NCI-H510A (cell line): ENCODE measurements around the gene EPB41L2.

Source experiments
- DNase-seq: peaks from one replicate; lab custom pipeline; 2025; lab: John Stamatoyannopoulos, UW

Gene EPB41L2

DNA sequence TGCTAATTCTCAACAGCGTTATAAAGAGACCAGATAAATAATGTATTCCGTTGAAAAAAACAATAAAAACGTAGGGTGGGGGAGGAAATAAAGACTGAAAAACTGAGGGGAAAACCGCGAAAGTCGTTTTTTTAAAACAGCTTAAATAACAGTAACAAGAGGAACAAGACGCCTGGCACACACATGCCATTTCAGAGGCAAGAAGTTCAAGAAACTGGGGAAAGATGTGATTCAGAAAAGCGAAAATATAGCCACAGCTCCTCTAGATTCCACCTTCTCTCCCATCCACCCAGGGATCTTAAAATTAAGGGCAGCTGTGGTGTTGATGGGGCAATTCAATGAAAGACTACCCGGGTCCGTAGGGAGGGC, 1.3 kb downstream of the EPB41L2 start:
- DNase-seq: no peak

DNA sequence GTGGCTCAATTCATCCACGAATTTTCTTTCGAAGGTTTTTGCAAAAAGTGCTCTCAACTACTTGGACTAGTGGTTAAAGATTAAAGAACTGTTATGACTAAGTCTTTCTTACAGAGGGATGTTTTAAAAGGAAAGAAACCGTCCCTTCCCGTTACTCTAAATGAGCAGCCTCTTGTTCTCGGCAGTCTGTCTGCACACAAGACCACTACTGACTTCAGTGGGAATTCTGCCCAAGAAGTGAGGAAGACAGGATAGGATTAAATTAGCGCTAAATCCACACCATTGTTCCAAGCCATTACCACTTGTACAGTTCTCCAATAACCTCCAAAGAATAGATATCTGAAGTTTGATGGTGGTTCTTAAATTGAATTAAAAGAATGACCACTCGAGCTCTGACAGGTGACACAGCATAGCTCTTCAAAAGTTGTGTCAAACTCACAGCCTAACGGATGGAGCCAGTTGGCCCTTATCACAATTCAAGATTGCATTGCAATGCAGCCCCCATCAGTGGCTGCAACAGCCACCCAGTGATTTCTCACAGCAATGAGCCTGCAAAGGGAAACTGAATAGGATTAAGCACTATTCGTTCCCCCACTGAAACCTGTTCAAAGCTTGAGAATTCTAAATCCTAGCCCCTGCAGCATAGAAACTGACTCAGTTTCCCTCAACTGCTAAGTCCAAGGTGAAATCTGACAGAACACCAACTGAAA, 1.8 kb downstream of the EPB41L2 start:
- no peak for DNase-seq

DNA sequence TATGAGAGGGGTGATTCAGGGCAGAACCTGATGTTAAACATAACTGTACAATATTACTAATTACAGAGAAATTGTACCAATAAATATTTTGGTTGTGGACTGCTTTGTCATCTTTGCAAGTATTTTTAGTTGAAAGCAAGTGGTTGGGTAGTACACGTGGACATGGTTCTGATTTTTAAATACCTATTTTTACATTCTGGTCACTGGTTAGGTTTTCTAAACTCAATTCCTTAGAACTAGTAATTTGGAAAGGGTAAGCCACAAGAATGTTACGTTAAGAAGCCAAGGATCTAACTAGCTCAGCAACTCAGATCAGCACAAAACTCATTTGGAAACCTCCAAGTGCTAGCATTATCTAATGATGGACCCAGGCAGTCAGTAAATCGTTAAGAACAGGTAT, 2.7 kb downstream of the EPB41L2 start:
- no peak for DNase-seq

DNA sequence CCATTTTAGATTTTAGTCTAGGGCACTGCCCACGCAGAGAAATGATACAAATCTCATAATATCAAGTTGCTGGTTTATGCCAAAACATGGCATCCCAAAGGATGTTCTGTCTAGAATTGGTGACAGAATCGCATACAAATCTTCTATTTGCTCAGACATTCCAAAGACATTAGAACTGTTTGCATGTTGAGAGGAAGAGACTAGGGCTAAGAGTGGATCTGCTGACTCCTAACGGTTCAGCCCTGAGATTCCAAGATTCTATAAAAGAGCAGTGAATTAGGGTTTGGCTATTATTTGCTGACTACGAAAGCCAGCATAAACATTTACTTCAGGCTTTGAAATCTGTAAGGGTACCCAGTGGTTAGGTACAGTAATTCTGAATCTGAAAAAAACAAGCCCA, 3.6 kb downstream of the EPB41L2 start:
- DNase-seq: no peak

DNA sequence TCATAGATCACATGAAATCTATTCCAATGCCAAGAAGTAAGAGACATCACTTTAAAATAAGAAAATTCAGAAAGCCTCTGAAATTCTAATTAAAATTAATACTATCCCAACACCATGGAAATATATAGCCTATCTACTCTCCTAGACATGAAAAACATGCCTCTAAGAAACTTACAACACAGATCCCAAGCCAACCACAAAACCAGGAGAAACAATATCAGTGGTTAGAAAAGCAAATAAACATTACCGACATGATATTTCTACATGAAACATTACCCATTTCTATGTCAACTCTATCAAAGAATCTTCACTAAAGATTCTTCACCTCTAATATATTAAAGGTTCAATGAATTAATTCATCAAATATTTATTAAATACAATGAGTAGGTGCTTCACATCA, 4.8 kb downstream of the EPB41L2 start:
- no peak for DNase-seq

DNA sequence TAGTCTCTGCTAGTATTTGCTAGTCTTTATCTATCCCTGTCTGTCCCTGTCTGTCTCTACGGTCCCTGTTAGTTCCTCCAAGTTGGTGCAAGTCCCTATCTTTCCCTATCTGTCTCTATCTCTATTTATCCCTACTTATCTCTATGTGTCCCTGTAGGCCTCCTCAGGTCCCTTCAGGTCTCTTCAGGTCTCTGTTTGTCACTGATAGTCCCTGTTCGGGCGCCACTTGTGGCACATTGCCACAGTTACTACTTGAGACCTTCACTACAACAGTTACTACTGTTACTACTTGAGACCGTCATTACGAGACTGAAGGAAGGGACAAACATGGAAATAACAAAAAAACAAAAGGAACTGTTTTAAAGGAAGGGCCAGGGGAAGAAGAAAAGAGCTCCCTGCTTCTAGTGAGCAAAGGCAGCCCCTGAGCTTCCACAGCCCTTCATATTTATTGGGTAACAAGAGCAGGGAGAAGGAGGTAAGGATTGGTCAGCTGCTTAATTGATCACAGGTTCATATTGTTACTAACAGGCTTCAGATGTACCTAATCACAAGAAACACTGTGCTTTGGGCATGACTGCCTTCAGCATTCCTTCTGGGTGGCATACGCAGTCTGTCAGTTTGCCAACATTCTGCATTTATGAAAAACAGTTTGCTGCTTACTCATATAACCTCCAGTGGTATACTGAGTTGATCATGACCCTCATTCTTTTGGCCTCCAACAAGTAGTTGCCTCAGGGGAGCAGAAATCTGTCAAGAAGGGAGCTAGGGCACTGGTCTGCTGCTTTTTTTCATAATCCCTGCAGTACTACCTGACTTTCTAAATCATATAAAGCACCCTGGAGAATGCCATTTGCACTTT, 8.4 kb downstream of the EPB41L2 start:
- no peak for DNase-seq

DNA sequence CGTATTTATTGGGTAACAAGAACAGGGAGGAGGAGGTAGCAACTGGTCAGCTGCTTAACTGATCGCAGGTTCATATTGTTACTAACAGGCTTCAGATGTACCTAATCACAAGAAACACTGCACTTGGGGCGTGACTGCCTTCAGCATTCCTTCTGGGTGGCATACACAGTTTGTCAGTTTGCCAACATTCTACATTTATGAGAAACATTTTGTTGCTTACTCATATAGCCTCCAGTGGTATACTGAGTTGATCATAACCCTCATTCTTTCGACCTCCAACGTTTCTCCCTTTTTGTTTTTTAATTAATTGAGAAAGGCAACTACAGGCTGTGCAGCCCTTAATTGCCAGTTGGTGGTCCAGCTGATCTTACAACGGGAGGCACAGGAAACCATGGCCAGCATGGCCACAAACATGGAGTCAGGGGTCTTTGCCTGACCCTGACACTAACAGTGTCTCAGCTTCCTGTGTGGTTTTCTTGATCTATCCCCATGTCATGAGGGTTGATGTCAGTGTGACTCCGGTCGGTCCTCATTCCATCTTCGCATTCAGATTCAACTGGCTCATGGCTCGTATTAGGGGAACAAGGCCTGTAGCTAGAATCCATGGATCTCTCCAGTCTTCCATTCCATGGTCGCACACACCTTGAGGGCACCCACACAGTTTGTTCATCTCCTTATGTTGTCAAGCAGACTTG, 9.4 kb downstream of the EPB41L2 start:
- no peak for DNase-seq

DNA sequence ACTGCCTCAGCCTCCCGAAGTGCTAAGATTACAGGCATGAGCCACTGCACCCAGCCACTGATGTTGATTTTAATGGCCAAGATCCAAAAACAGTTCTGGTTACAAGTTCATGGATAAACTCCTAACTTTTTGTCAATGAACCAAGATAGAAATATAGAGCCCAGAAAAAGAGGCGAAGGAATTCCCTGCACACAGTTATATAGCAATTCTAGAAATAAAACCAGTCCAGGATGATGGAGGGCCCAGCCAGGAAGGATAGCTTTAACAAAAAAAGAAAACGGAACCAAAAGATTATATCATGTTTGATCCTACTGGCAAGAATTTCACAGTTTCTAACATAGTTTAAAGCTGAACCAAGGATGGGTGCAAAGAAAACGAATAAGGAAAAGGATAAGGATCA, 10.9 kb downstream of the EPB41L2 start:
- no peak for DNase-seq

DNA sequence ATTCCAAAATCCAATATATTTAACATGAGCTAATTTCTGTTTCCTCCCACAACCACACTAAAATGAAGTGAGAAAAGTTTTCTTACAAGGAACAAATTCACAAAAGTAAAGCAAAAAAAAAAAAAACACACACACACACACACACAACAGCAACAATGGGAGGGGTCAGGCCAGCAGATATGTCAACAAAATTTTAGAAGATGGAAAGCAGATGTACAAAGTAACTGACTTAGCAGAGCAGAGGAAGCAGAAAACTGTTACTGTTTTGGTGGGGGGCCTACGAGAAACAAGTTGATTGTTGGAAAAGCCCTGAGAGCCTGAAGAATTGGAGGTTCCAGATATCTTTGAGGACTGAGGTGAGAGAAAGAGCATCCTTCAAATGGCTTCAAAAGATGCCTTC, 11.7 kb downstream of the EPB41L2 start:
- no peak for DNase-seq

DNA sequence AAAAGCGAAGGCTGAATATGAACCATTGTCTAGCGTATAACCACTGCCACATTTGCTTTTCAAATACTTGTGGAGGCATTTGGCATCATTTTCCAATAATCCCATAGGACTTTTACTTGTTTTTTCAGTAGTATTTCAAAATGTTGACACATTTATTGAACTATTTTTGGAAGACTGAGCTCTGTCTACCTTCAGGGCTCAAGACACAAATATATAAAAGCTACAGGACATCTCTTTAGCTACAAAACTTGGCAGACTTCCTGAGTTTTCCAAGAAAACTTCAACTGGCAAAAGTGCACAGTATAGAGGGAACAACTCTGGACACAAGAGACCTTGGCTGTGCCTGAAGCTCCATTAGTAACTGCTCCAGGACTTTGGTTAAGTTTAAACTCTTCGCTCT, 13.4 kb downstream of the EPB41L2 start:
- no peak for DNase-seq

DNA sequence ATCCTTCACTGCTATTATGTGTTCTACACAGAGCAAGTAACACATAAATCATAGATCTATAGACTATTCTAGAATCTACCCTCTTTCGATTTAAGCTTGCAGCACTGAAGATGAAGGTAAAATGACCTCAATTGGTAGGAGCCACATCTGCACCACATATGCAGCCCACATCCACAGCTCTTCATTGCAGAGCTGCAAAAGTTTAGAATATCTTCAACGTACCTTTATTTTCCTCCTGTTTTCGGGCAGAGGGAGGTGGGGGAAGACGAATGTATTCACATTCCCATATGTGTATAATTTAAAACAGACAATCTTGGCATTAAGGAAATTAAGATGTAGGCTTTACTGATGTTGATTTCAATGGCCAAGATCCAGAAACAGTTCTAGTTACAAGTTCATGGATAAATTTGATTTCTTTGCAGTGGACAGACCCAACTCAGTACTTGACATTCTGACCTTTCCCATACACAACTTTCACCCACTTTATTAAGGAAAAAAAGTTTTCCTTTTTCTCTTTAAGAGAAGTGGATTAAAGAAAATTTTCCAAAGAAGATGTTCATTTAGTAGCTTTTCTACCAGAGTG, 14.0 kb downstream of the EPB41L2 start:
- no peak for DNase-seq

DNA sequence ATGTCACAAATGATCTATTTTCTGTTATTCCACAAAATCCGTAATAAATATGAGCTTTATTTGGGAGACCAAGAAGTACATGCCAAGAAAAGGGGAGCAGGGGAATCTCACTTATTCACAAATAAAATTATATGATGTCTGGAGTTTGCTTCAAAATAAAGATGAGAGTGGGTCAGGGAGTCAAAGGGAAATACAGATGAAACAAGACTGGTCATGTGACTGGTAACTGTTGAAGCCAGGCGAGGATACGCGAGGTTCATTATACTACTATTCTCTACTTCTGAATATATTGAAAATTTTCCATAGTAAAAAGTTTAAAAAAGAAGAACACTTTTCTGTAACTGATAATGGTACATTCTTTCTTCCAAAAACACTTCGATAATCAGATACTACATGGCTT, 14.6 kb downstream of the EPB41L2 start:
- no peak for DNase-seq

DNA sequence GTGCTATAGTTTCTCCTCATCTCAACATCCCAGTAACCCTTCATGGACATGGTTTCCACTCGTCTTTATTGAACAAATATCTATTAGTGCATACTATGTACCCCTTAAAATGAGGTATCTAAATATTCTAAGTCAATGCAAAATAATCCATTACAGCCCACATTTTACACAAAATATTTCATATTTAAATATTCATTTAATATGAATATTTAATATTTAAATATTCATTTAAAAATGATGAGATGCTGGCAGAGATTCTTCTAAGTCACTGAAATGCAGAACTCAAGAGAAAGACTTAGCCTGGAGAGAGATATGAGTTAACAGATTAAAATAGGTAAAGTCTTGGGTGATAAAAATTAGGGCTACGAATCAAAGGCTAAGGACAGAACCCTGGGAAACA, 17.9 kb downstream of the EPB41L2 start:
- DNase-seq: no peak

DNA sequence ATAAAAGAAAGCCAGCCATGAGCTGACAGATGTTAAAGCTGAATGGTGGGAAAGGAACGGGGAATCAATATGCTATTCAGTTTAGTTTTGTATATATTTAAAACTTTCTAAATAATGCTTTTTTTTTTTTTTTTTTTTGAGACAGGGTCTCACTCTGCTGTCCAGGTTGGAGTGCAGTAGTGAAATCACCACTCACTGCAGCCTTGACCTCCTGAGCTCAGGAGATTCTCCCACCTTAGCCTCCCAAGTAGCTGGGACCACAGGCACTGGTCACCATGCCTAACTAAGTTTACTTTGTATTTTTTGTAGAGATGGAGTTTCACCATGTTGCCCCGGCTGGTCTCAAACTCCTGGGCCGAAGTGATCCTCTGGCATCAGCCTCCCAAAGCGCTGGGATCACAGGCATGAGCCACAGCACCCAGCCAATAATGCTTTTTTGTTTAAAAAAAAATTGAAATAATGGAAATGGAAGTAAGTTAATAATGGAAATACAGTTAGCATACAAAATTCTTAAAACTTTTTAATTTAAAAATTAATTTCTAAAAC, 19.1 kb downstream of the EPB41L2 start:
- no peak for DNase-seq

DNA sequence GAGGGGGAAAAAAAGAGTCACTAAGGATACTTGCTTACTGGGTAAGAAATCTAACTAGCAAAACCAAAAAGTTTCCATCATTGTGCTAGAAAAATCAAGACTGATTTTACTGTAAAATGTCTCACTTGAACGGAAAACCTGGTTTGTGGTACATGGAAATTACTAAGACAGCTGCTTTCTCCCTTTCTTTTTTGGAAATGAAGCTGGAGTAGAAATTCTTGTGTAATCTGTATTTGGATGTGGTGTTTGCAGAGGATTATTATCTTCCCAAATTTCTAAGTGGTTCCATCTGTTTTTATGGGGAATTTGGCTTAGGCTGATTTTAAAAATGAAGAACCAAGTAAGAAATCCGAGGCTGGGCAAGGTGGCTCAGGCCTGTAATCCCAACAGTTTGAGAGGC, 20.4 kb downstream of the EPB41L2 start:
- no peak for DNase-seq

DNA sequence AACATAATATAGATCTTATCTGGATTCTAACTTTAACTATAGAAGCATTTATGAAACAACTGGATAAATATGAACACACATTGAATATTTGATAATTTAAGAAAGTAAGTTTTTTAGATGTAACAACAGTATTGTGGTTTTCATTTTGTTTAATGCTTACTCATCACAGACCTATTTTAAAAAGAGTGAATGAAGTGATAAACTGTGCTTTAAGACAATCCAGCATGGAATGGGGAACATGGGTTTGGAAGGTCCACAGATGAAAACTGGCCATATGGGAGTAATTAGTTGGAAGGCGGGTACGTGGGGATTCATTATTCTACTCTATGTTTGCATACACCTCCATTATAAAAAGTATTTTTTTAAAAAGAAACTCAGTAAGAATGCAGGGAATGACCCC, 21.2 kb downstream of the EPB41L2 start:
- DNase-seq: no peak

DNA sequence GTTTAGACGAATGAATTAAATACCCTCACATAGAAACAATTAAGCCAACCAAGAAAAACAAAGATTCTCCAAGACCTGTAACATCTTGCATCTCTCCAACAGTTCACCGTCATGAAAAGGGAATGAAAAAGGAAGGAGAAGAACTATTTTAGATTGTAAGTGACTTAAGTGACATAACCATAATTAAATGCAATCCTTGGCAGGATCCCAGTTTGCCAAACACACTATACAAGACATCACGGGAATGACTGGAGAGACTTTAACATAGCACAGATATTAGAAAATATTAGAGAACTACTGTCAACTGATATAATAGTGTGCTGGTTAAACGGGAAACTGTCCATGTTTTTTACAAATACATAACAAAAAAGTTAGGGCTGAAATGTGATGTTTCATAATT, 22.2 kb downstream of the EPB41L2 start:
- DNase-seq: no peak

DNA sequence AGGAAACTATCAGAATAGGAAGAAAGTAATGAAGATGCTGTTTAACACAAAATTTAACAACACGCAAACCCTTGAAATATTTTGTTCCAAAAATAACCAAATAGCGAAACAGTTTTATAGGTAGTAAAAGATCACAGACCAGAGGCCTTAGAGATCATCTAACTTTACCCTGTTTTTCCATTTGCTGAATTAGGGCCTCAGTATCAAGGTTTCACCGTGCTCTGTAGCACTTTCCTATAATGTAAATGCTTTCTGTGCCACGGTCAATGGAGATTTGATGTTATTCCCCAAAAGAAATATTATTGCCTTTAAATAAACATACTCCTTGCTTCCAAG, 23.7 kb downstream of the EPB41L2 start:
- no peak for DNase-seq

DNA sequence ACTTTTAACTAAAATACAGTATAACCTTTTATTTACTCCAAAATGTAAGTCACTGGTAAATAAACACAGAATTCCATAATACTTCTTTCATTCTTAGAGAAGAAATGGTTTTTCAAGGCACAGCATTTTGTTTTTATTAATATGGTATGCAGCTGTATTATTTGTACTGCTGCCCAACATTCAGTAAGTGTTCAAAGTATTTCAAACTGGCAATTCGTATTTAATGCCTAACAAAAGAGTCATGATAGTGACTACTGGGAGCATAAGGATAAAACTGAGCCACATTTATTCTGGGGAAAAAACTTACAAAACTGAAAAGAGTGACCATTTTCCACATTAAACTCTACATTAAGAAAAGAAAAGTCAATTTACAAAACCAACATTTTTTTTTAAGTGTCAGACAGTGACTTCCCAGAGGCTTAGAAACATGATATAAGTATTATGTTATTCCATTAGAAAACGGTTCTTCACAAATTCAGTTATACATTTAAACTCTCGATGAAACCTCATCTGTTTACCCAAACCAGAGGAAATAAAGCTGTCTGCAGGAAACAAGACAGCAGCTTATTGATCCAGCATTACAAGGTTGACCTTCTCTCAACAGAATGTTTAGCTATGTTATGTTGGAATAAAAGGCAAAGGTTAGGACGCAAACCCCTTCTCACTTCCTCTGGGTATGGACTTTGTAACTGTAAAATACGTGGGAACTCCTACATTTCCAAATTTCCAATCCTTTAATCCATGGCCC, 24.3 kb downstream of the EPB41L2 start:
- DNase-seq: no peak

DNA sequence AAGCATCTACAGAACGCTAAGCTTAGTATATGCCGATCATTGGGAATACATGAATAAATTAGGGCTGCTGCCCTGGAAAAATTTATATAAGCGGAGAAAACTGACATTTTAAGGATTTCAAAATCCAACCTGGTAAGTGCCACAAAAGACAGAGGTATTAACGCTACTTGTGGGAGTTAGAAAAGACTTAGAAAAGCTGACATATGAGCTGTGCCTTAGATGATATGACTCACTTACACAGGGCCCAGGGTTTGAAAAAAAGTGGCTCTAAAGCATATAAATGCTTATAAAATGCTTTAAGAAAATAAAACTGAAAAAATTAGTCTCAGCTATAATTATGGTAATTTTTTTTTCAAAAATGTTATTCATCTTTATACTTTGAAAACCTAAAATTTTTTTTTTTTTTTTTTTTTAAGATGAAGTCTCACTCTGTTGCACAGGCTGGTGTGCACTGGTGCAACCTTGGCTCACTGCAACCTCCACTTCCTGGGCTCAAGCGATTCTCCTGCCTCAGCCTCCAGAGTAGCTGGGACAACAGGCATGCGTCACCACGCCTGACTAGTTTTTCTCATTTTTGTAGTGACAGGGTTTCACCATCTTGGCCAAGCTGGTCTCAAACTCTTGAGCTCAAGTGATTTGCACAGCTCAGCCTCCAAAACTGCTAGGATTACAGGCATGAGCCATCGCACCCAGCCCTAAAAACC, 25.7 kb downstream of the EPB41L2 start:
- DNase-seq: no peak

DNA sequence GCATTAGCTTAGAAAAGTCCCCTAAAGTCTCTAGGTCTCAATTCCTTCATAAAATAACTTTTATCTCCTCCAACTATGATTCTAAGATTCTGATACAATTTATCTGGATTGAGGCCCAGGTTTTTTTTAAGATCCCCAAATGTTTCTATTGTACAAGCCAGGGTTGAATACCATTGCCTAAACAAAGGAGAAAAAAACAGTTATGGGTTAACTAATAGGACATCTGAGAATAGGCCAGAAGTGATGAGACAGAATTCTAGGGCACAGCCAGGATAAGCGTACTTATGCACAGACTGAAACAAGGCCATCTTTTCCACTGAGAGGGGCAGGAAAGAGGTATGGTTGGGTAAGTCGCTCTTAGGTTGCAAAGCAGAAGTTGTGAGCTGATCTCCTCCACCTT, 26.4 kb downstream of the EPB41L2 start:
- no peak for DNase-seq
